Measurements from ENCODE around the gene CA10.

Gene CA10

DNA sequence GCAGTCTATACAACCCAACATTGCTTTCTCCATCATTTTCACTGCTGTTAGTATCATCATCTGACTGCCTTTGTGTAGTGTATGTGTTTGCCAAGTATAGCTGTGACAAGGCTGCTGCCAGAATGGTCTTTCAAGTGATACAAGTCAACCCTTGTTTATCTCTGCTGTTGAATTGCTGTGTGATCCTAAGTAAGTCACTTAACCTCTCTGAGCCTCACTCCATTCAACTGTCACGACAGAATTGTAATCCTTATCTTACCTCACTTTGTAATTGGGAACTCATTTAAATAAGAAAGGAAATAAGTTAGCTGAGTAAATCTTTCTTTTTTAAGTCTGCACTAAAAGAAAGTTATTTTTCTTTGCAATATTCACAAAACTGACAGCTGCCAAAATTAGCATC lies 340.6 kb downstream of the CA10 start:
- H3K27ac ChIP-seq, result no peak overlapping the region
- DNase-seq (ENCODE audit: low spot score), result no peak
- TF ChIP-seq, protein P1, sequence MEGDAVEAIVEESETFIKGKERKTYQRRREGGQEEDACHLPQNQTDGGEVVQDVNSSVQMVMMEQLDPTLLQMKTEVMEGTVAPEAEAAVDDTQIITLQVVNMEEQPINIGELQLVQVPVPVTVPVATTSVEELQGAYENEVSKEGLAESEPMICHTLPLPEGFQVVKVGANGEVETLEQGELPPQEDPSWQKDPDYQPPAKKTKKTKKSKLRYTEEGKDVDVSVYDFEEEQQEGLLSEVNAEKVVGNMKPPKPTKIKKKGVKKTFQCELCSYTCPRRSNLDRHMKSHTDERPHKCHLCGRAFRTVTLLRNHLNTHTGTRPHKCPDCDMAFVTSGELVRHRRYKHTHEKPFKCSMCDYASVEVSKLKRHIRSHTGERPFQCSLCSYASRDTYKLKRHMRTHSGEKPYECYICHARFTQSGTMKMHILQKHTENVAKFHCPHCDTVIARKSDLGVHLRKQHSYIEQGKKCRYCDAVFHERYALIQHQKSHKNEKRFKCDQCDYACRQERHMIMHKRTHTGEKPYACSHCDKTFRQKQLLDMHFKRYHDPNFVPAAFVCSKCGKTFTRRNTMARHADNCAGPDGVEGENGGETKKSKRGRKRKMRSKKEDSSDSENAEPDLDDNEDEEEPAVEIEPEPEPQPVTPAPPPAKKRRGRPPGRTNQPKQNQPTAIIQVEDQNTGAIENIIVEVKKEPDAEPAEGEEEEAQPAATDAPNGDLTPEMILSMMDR (IDR thresholded peaks at IDR 0.05), result no peak
- H3K4me3 ChIP-seq, result no peak overlapping the region

DNA sequence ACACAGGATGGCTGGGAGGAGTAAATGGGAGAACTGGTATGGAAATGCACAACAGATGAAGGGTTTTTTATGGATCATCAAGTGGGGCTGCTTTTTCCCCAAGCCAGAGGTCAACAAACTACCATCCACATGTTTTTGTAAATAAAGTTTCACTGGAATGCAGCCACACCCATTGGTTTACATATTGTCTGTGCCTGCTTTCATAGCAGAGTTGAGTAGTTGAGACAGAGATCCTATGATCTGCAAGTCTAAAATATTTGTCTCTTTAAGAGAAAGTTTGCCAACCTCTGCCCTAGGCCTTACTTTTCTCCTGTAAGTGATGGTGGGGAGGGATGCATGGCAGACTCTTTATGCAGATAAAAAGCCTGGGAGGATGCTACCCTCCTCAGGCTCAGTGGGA lies 341.4 kb downstream of the CA10 start:
- H3K27ac ChIP-seq, result no peak overlapping the region
- no peak overlapping the region for H3K4me3 ChIP-seq
- no peak for DNase-seq (ENCODE audit: low spot score)
- TF ChIP-seq, protein P1 (IDR thresholded peaks at IDR 0.05), result no peak

DNA sequence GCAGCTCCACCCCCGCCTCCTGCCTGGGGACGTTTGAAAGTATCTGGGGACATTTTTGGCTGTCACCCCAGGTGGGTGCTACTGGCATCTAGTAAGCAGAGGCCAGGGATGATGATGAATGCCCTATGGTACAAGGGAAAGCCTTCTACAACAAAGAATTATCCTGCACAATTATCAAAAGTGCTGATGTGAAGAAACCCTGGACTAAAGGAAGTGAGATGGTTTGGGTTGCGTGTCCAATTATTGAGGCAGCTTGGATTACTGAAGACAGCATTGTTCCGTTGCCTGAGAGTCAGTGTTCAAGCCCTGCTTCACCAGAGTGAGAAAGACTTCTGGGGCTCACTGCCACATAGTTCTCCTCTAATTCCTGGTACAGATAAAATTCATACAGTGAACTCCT lies 343.4 kb downstream of the CA10 start:
- H3K4me3 ChIP-seq, result no peak overlapping the region
- H3K27ac ChIP-seq, result no peak overlapping the region
- TF ChIP-seq, protein P1 (IDR thresholded peaks at IDR 0.05), result no peak
- DNase-seq (ENCODE audit: low spot score), result no peak

DNA sequence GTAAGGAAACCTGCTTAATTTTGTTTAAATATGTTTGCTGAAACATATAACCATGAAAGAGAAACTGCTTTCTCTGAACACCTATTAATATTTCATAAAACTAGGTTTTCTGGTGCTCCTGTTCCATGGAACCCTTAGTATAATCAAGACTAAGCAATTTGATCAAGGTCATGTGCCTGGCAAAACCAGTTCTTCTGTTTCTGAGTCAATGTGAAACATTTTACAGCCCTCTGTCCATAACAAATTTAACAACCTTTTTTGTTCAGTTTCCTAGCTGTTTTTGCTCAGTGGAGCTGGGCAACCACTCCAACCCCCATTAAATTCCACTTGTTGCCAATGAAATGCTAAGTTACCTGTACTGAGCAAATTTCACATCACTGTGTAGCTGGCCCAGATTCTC lies 344.0 kb downstream of the CA10 start:
- no peak for DNase-seq (ENCODE audit: low spot score)
- H3K4me3 ChIP-seq, result no peak overlapping the region
- H3K27ac ChIP-seq, result no peak overlapping the region
- TF ChIP-seq, protein P1 (IDR thresholded peaks at IDR 0.05), result no peak

DNA sequence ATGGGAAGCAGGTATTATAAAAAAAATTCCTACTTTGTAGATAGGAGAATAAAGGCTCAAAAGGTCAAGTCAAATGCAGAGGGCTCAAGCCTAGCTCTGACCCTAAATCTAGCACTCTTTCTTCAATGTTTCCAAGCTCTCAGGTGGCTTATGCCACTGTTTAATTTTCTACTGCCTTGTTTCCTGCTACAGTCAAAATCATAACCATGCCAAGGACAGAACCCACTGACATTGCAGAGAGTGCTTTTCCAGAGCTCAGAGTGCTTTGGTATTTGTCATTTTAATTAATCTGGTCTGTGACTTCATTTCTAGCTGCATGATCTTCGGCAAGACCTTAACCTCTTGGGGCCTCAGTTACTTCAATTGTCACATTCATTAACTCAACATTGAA lies 344.7 kb downstream of the CA10 start:
- H3K27ac ChIP-seq, result no peak overlapping the region
- H3K4me3 ChIP-seq, result no peak overlapping the region
- TF ChIP-seq, protein P1 (IDR thresholded peaks at IDR 0.05), result no peak
- DNase-seq (ENCODE audit: low spot score), result no peak

DNA sequence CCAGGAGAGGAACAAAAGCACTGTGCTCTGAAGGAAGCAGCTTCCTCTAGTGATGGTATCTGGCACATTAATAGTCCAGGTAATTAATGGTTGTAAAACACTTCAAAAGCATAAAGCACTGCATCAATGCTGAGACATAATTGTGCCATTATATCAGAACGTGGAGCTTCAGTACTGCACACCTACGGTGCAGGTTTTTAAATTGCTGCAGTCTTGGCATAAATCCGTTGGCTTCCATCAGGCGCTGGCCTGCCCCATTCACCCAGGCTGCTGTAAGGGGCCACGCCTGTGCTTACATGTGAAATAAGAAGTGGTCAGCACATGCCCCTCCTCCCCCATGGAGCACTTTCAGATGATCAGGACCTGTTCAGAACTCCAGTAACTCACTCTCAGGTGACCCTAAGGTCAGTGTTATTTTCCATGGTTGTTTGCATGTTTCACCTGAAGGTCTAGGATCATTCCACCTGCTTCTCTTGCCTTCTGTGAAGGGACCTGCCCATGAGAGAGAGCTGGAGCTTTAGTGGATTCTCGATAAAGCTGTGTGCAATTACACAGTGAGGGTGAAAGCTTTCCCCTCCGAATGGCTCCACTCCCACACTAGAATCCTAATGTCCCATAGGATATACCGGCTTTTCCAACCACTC lies 345.3 kb downstream of the CA10 start:
- Histone ChIP-seq H3K27ac (no peak overlapping the region), H3K4me3 (no peak overlapping the region)
- no peak for DNase-seq (ENCODE audit: low spot score)
- TF ChIP-seq, protein P1 (IDR thresholded peaks at IDR 0.05), result no peak

DNA sequence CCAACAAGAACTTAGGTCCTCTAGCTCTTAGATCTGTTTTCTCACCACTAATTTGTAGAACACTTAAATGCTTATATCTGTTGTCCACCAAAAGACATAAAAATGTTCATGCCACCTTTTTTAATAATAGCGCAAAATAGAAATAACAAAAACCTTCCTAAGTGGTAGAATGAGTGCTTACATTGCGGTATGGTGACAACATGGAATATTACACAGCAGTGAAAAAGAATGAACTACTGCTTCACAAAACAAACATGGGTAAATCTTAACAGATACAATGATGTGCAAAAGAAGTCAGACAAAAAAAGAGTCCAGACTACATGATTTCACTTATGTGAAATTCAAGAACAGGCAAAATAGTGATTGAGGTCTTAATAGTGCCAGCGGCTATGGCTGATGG lies 351.1 kb downstream of the CA10 start:
- DNase-seq (ENCODE audit: low spot score), result no peak
- no peak overlapping the region for H3K4me3 ChIP-seq
- TF ChIP-seq, protein P1 (IDR thresholded peaks at IDR 0.05), result no peak
- no peak overlapping the region for H3K27ac ChIP-seq

All from coronary artery (tissue), 2 donors.